ENCODE measurements around the gene DSEL.

Gene DSEL

DNA sequence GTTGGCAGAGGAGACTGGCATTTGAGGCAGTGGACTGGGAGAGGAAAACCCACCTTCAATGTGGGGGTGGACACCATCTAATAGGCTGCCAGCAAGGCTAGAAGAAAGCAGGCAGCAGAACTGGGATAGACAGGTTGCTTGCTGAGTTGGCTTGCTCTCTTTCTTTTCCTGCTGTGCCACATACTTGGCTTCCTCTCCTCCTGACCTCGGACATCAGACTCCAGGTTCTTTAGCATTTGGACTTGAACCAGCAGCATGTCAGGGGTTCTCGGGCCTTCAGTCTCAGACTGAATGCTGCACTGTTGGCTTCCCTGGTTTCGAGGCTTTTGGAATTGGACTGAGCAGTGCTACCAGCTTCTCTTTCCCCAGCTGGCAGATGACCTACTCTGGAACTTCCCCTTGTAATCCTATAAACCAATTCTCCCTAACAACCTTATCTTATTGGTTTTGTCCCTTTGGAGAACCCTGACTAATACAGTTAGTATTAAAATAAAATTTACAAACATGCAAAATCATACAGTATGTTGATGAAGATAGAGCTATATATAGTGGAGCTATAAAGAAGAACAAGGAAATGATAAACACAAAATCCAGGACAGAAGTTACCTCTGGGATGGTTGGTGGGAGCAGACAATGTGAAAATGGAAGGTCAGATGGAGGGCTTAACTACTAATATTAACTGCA, 15.9 kb downstream of the DSEL start:
- no peak for DNase-seq (ENCODE audit: low read depth)

DNA sequence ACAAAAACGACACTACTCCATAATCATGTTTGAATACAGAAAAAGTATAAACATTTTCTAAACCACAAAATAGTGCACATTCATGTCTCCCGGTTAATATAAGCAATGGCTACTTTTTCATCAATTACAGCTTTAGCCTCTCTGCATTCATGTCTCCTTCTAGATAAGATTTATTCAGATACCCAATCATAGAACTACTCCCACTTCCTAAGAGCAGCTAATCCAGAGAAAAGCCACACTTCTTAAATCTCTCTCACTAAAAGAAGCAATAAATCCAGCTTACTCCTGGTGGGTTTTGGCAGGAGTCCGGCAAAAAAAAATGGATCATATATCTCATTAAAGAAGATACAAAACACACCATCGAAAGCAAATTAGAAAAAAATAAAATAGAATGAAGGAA, 20.1 kb downstream of the DSEL start:
- DNase-seq (ENCODE audit: low read depth) = no peak

DNA sequence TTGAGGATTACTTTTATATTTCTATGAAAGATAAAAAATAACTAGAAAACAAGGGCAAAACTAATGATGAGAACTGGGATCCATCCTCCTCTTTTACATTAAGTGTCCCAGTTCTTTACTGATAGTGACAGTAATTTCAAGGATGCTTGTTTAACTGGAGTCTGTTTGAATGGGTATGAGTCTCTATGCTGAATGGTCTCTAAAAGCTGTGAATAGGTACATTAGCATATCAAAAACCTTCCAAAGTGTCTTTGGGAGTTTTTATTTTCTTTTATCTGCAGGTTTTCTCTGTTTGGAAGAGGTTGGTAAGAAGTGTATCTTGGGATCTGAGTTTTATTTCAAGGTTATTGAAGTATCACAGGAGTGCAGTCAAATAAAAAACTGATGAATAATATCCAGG, 30.0 kb downstream of the DSEL start:
- DNase-seq (ENCODE audit: low read depth) = no peak

DNA sequence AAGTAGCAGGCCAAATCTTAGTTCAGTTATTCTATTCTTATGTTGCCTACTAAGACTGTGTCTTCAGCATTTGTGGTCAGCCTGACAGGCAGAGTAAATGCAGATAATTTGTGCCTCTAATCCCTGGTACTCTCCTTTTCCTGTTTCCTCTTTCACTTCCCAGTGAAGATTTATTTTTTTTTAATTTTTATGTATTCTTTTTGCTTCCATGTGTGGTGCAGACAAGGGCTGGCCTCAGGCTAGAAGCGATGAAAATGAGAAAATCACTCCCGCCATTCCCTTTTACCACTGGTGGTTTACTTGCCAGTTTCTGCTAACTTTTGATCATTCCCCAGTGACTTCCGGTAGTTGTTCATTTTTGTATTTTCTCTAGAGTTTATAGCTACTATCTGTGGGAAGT, 30.9 kb downstream of the DSEL start:
- no peak for DNase-seq (ENCODE audit: low read depth)

DNA sequence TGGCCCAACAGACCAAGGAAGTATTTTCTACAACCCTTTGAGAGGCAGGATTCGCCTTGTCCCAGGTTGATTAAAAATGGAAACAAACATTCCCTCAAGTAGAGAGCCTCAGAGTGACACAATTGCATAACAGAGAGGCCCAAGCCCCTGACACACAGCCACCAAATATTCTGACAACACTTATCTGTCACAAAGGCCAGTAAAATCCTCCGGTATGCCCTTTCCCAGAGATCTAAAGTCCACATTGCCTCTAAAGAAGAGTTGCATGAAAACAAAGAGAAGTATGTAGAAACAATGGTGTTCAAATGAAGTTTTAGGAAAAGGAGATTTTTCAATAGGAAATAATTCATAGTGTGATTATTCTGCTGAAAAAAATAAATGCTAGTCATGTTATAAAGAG, 32.1 kb downstream of the DSEL start:
- DNase-seq (ENCODE audit: low read depth) = no peak

DNA sequence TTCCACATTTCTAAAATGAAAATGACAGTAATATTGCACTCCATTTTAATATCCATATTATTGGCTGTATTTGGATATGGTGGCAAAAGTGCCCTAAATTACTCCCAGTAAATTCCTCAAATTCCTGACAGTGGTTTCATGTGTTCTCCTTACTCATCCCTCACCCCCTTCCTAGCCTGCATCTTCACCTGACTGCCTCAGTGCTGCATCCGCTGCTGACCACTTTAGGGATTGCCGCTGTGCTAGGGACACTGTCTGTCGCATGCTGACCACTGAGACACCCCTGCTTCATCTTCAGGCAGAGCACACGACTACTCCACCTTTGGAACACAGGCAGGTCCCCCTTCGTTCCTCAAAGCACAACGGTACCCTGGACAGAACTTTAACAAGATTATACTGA, 32.6 kb downstream of the DSEL start:
- no peak for DNase-seq (ENCODE audit: low read depth)

DNA sequence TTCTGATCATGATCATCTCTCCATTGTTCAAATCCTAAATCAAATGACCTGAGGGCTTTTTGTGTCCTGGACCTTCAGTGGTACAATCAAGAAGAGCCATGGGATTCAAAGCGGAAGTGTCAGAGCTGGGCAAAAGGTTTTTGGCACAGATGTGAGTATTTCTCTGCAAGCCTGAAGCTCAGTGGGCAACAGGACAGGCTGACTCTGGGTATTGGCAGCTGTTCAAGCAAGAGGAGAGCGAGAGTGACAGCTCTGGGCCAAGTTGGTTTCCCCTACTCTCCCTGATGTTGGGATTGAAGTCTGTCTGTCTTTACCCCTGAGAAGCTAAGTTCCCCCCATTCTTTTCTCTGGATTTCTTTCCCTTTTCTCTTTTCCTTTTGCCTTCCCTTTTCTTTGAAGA, 33.3 kb downstream of the DSEL start:
- no peak for DNase-seq (ENCODE audit: low read depth)

DNA sequence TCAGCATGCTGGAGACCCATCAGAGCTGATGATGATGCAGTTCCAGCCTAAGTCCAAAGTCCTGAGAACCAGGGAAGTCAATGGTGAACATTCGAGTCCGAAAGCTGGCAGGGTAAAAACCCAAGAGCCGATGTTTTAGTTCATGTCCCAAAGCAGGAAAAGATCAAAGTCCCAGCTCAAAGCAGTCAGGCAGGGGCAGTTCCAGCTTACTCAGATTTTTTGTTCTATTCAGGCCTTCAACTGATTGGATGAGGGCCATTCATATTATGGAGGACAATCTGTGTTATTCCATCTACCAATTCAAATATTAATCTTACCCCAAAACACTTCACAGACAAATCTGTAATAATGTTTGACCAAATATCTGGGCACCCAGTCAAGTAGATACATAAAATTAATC, 38.3 kb downstream of the DSEL start:
- DNase-seq (ENCODE audit: low read depth) = no peak

DNA sequence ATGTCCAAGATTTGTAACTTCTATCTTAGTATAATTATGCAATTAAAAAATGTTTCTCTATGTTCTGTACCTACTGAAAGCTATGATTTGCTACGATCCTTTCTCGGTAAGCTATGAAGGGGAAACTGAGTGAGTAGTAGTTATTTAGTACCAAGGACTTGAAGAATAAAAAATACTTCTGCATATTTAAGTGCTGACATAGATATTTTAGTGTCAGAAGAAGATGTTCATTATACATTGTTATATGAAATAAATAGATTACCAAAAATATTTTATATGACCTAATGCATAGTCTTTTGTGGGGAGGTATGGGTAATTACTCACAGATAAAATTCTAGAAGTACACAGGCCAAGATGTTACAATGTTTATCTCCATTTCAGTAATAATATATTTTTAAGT, 39.0 kb downstream of the DSEL start:
- DNase-seq (ENCODE audit: low read depth) = no peak

DNA sequence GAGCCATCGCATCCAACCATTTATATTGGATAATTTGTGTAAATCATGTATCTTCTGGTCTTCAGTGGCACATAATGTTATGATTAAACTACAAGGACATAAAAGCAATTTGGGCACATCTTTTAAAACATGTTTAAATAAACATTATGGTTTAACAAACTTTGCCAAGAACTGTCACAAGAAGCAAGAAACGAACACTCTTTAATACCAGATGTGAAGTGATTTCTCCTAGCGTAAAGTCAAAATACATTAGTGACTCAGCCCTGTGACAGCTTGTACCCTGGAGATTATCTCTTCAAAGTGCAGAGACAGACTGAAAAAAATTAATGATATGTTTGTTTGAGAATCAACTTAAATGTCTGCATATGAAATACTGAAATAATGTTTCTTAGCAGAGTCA, 39.9 kb downstream of the DSEL start:
- DNase-seq (ENCODE audit: low read depth) = no peak

DNA sequence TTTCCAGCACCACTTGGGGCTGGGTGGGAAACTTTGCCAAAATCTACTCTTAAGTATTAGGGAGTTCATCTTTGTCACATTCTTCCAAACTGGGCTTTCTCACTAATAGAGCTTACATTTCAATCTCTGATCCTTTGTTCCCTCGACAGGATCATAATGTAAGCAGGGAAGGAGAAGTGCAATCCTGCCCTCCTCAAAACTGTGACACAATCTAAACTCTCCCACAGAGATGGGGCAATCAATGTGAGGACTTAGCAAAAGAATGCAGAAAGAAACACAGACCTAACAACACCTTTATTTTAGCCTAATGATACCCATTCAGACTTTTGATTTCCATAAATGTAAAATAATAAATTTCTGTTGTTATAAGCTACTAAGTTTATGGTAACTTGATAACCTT, 40.8 kb downstream of the DSEL start:
- DNase-seq (ENCODE audit: low read depth) = no peak

DNA sequence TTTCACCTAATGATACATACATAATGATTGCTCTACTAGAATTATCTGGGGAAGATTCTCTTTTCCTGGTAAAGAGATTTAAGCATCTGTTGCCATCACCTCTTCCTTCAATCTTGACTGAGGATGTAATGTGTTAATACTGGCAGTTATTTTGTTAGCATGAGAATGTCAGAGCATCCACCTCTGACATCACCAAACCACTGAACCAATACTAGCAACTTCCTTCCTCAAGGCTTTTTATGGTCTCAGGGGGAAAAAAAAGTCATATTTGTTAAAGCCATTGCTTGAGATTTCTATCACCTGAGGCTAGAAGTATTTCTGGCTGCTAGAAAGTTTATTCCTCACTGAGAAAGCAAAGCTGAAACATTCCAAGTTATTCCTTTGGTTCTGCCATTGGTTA, 48.5 kb downstream of the DSEL start:
- no peak for DNase-seq (ENCODE audit: low read depth)

DNA sequence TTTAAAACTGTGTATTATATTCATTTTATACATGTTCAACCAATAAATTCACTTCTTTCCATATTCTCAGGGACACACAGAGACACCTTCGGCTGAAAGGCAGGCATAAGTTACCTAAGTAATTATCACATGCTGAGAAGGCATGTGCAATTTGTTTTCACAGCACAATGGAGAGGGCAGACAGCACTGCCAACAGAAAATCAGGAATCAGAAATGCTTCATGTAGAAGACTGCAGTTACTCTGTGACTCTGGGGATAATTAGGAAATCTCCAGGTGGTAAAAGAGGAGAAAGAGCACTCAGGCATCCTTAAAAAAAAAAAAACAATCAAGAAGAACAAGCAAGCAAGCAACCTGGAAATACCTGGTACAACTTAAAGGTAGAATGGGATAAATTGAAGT, 49.3 kb downstream of the DSEL start:
- DNase-seq (ENCODE audit: low read depth) = no peak

DNA sequence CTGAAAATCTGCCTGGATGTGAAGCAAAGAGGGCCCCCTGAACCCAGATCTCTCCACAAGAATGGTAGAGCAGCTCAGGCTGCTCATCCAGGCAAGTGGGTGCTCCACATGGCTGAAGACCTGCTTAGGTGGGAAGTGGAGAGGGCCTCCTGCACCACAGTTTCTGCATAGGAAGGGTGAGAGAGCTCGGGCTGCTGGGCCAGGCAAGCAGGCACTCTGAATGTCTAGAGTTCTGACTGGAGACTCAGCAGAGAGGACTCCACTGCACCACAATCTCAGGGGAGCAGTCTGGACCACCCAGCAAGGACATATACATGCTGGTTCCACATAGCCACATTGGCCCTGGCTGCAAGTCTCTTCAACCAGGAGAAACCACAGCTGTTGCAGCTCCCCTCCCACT, 52.0 kb downstream of the DSEL start:
- DNase-seq (ENCODE audit: low read depth) = no peak

DNA sequence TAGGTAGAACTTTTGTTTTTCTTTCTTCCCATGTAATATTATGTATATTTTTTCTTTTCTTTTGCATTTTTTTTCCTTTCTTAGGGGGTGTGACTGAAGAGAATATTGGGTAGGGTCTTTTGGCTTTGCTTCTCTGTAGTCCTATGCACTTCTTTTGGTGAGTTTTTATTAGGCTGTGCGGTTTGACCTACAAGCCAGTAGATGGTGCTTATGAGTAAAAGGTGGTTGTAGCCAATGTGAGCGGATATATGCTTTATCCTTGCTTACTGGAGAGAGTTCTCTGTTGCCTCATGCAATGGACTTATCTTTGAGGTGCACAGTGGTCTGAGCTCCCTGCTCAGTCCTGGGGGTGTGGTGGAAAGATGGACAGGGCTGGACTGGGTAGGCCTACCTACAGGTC, 52.7 kb downstream of the DSEL start:
- no peak for DNase-seq (ENCODE audit: low read depth)

DNA sequence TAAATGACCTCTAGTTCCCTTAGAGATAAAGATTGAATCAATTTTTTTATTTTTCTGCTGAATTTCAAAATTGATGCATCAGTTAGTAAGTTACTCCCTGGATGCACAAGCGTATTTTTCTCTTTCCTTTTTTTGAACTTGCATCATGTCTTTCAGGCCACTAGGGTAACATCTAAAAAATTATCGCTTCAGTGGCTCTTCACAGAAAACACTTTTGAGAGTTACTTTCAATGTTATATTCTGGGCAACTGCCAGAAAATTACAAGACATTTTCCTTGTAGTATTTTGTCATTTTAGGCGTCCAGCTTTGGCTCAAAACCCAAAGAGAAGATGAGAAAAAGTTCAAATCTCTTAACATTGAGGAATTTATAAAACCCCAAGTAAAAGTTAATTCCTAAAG, 59.8 kb downstream of the DSEL start:
- DNase-seq (ENCODE audit: low read depth) = no peak
